22Rv1 (cell line): Measurements from ENCODE around the gene SFXN1.
"Not testable (repeated sequence)": the region's sequence is repeated elsewhere in the genome, so short reads cannot be mapped to it uniquely, and the experiment has no call there.

ENCODE experiments used
- H3K27ac ChIP-seq: fragments of 450-650 bp; 2 replicates; pipeline ENCODE4 v1.5.1; 2017
- CTCF ChIP-seq: fragments of 450-650 bp; IDR thresholded peaks from 2 replicates; pipeline ENCODE4 v1.5.1; 2017; ENCODE audit warnings: mild to moderate bottlenecking
- ZFX ChIP-seq: fragments of 450-650 bp; IDR thresholded peaks from 2 replicates; pipeline ENCODE4 v1.6.1; 2017; ENCODE audit warnings: antibody characterized with exemption, borderline replicate concordance

SFXN1 gene

GRCh38 chr5:175444905-175445456 is 33.4 kb upstream of the SFXN1 start:
- H3K27ac ChIP-seq = no peak overlapping the region
- peak; percentile 29 for TF ChIP-seq CTCF
- TF ChIP-seq ZFX = no peak

- not testable (repeated sequence) for H3K27ac ChIP-seq
Observed at GRCh38 chr5:175446378-175446777, 32.0 kb upstream of the SFXN1 start.

GRCh38 chr5:175447571-175447970 is 30.8 kb upstream of the SFXN1 start:
- H3K27ac ChIP-seq = no peak overlapping the region
- TF ChIP-seq ZFX (no peak), CTCF (no peak)

- no peak overlapping the region for H3K27ac ChIP-seq
- TF ChIP-seq ZFX (no peak), CTCF (no peak)
Observed at GRCh38 chr5:175448276-175448675, 30.1 kb upstream of the SFXN1 start.

- H3K27ac ChIP-seq = no peak overlapping the region
- TF ChIP-seq ZFX (no peak), CTCF (no peak)
Observed at GRCh38 chr5:175452166-175452565, 26.2 kb upstream of the SFXN1 start.

GRCh38 chr5:175454338-175454737 is 24.0 kb upstream of the SFXN1 start:
- H3K27ac ChIP-seq = not testable (repeated sequence)

GRCh38 chr5:175456105-175456742 is 22.1 kb upstream of the SFXN1 start:
- TF ChIP-seq CTCF = no peak
- H3K27ac ChIP-seq = no peak overlapping the region

GRCh38 chr5:175457466-175457865 is 20.9 kb upstream of the SFXN1 start:
- H3K27ac ChIP-seq = no peak overlapping the region
- no peak for TF ChIP-seq ZFX
- TF ChIP-seq CTCF = no peak
